OCI-LY1 (cell line): ENCODE data around the gene PYROXD2.

Experiments used
- H2AFZ ChIP-seq: fragments of 200-600 bp; sonication (generic), shearing (Covaris generic); 2 replicates; pipeline ENCODE4 v1.6.0; 2014; ENCODE audit warnings: antibody characterized with exemption, mild to moderate bottlenecking, low read length
- H3F3A ChIP-seq: fragments of 200-600 bp; sonication (generic), shearing (Covaris generic); 2 replicates; pipeline ENCODE4 v1.6.0; 2014; ENCODE audit warnings: mild to moderate bottlenecking, antibody characterized with exemption, low read length, moderate library complexity; ENCODE audit not compliant: insufficient read depth
- H3K27ac ChIP-seq: fragments of 200-600 bp; sonication (generic); 2 replicates; pipeline ENCODE4 v1.5.1; 2014; ENCODE audit warnings: low read length, mixed run types, mild to moderate bottlenecking, low read depth; ENCODE audit not compliant: poor library complexity, severe bottlenecking
- H3K27me3 ChIP-seq: fragments of 200-600 bp; sonication (generic); 2 replicates; pipeline ENCODE4 v1.6.0; 2014; ENCODE audit warnings: antibody characterized with exemption, mild to moderate bottlenecking, low read length, moderate library complexity; ENCODE audit not compliant: insufficient read depth
- H3K36me3 ChIP-seq: fragments of 200-600 bp; sonication (generic); 2 replicates; pipeline ENCODE4 v1.6.1; 2014; ENCODE audit warnings: mild to moderate bottlenecking, antibody characterized with exemption, low read length, moderate library complexity, mixed read lengths; ENCODE audit not compliant: insufficient read depth
- H3K4me1 ChIP-seq: fragments of 200-600 bp; sonication (generic); 2 replicates; pipeline ENCODE4 v1.5.1; 2014; ENCODE audit warnings: mild to moderate bottlenecking, low read length, moderate library complexity; ENCODE audit not compliant: insufficient read depth, severe bottlenecking
- H3K4me2 ChIP-seq: fragments of 200-600 bp; sonication (generic), shearing (Covaris generic); 2 replicates; pipeline ENCODE4 v1.6.1; 2014; ENCODE audit warnings: low read length
- H3K4me3 ChIP-seq: fragments of 200-600 bp; sonication (generic); 2 replicates; pipeline ENCODE4 v1.5.1; 2014; ENCODE audit warnings: low read length, low read depth, mild to moderate bottlenecking, mixed read lengths; ENCODE audit not compliant: poor library complexity, severe bottlenecking
- H3K79me2 ChIP-seq: fragments of 200-600 bp; shearing (Covaris generic); 2 replicates; pipeline ENCODE4 v1.6.1; 2016; ENCODE audit warnings: mixed run types, low read length, mixed read lengths; ENCODE audit not compliant: insufficient read depth
- H3K9ac ChIP-seq: fragments of 200-600 bp; sonication (generic), shearing (Covaris generic); 2 replicates; pipeline ENCODE4 v1.6.1; 2014; ENCODE audit warnings: mild to moderate bottlenecking, low read length, mixed read lengths
- H3K9me2 ChIP-seq: fragments of 200-600 bp; sonication (generic), shearing (Covaris generic); 2 replicates; pipeline ENCODE4 v1.6.1; 2014; ENCODE audit warnings: low read depth, mild to moderate bottlenecking, low read length, mixed read lengths
- H3K9me3 ChIP-seq: fragments of 200-600 bp; shearing (Covaris generic); 2 replicates; pipeline ENCODE4 v1.6.1; 2014; ENCODE audit warnings: low read length, mixed read lengths
- H4K20me1 ChIP-seq: fragments of 200-600 bp; sonication (generic), shearing (Covaris generic); 2 replicates; pipeline ENCODE4 v1.6.0; 2016; ENCODE audit warnings: mild to moderate bottlenecking, low read length; ENCODE audit not compliant: insufficient read depth
- CTCF ChIP-seq: fragments of 200-600 bp; sonication (generic), shearing (Covaris generic); IDR thresholded peaks from 2 replicates; pipeline ENCODE4 v1.5.1; 2017; ENCODE audit warnings: mild to moderate bottlenecking, antibody characterized with exemption, low read length, moderate library complexity, mixed read lengths
- EZH2 ChIP-seq: fragments of 200-600 bp; sonication (generic), shearing (Covaris generic); IDR thresholded peaks from 2 replicates; pipeline ENCODE4 v1.8.0; 2017; ENCODE audit warnings: borderline replicate concordance, mixed run types, mild to moderate bottlenecking, antibody characterized with exemption, low read length, moderate library complexity, mixed read lengths

Gene PYROXD2

DNA sequence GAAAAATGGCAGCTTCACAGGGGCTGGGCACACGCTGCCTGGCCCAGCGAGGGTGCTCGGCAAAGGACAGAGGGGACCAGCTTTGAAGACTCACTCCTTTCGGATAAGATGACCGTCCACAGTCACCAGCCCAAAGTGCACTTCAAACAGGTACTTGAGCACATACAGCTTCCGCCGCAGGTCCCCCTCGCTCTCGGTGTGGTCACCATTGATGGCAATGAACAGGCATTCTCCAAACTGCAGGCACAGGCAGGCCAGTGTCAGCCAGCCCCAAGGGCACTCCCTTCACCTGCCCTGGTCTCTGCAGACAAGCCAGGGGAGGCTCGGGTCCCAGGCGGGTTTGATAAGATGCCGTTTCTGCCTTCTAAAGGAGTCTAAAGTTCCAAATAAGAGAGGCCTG is 20.2 kb upstream of the PYROXD2 start:
- no peaks in the 10 kb centered on the region for H3K27me3 ChIP-seq
- H3F3A ChIP-seq = no peaks in the 10 kb centered on the region
- peaks cover 70% of the 10 kb centered on the region for H3K36me3 ChIP-seq
- H3K4me3 ChIP-seq = no peak overlapping the region
- no peak overlapping the region for H2AFZ ChIP-seq
- H3K9me3 ChIP-seq = no peaks in the 10 kb centered on the region
- no peak overlapping the region for H3K9ac ChIP-seq
- no peaks in the 10 kb centered on the region for H4K20me1 ChIP-seq
- TF ChIP-seq EZH2 (no peak), CTCF (no peak)
- H3K9me2 ChIP-seq = no peaks in the 10 kb centered on the region
- H3K4me1 ChIP-seq = no peaks in the 10 kb centered on the region
- no peak overlapping the region for H3K4me2 ChIP-seq
- H3K27ac ChIP-seq = no peak overlapping the region
- no peaks in the 10 kb centered on the region for H3K79me2 ChIP-seq

- H4K20me1 ChIP-seq = no peaks in the 10 kb centered on the region
- TF ChIP-seq EZH2 = no peak
- TF ChIP-seq CTCF = no peak
- no peaks in the 10 kb centered on the region for H3K27me3 ChIP-seq
- no peaks in the 10 kb centered on the region for H3K79me2 ChIP-seq
- H3K4me3 ChIP-seq = no peak overlapping the region
- no peaks in the 10 kb centered on the region for H3K4me1 ChIP-seq
- H3K4me2 ChIP-seq = no peak overlapping the region
- no peaks in the 10 kb centered on the region for H3K9me3 ChIP-seq
- no peak overlapping the region for H3K9ac ChIP-seq
- H3K9me2 ChIP-seq = no peaks in the 10 kb centered on the region
- peaks cover 63% of the 10 kb centered on the region for H3K36me3 ChIP-seq
- H3K27ac ChIP-seq = no peak overlapping the region
- H3F3A ChIP-seq = no peaks in the 10 kb centered on the region
- H2AFZ ChIP-seq = no peak overlapping the region
Observed at GRCh38 chr10:98433881-98434732, 19.1 kb upstream of the PYROXD2 start.

- Histone ChIP-seq H3K9ac (no peak overlapping the region), H3K4me3 (no peak overlapping the region), H4K20me1 (no peaks in the 10 kb centered on the region), H3F3A (no peaks in the 10 kb centered on the region), H3K9me2 (no peaks in the 10 kb centered on the region), H3K4me1 (no peaks in the 10 kb centered on the region), H3K27ac (no peak overlapping the region), H3K9me3 (no peaks in the 10 kb centered on the region), H3K79me2 (no peaks in the 10 kb centered on the region), H3K4me2 (no peak overlapping the region), H3K27me3 (no peaks in the 10 kb centered on the region), H3K36me3 (peaks cover 60% of the 10 kb centered on the region), H2AFZ (no peak overlapping the region)
- TF ChIP-seq CTCF = no peak
- no peak for TF ChIP-seq EZH2
Observed at GRCh38 chr10:98433371-98433770, 18.4 kb upstream of the PYROXD2 start.
